ENCODE results near the gene SLC39A13. TPM values are rescaled to one million over a fixed set of nuclear protein-coding genes. Genes with fewer than 3 reads are reported as not detected.

Gene SLC39A13
- total RNA-seq, 1 donor from 2014 or later = 124 TPM

GRCh38 chr11:47403571-47403970 lies 4.8 kb upstream of the SLC39A13 start:
- TF ChIP-seq, protein P1, sequence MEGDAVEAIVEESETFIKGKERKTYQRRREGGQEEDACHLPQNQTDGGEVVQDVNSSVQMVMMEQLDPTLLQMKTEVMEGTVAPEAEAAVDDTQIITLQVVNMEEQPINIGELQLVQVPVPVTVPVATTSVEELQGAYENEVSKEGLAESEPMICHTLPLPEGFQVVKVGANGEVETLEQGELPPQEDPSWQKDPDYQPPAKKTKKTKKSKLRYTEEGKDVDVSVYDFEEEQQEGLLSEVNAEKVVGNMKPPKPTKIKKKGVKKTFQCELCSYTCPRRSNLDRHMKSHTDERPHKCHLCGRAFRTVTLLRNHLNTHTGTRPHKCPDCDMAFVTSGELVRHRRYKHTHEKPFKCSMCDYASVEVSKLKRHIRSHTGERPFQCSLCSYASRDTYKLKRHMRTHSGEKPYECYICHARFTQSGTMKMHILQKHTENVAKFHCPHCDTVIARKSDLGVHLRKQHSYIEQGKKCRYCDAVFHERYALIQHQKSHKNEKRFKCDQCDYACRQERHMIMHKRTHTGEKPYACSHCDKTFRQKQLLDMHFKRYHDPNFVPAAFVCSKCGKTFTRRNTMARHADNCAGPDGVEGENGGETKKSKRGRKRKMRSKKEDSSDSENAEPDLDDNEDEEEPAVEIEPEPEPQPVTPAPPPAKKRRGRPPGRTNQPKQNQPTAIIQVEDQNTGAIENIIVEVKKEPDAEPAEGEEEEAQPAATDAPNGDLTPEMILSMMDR (IDR thresholded peaks at IDR 0.05) = no peak
- Mint-ChIP-seq H3K27me3 (ENCODE audit: low read depth) (no peaks in the 10 kb centered on the region), H3K9me3 (ENCODE audit: low read depth) (no peaks in the 10 kb centered on the region)

DNA sequence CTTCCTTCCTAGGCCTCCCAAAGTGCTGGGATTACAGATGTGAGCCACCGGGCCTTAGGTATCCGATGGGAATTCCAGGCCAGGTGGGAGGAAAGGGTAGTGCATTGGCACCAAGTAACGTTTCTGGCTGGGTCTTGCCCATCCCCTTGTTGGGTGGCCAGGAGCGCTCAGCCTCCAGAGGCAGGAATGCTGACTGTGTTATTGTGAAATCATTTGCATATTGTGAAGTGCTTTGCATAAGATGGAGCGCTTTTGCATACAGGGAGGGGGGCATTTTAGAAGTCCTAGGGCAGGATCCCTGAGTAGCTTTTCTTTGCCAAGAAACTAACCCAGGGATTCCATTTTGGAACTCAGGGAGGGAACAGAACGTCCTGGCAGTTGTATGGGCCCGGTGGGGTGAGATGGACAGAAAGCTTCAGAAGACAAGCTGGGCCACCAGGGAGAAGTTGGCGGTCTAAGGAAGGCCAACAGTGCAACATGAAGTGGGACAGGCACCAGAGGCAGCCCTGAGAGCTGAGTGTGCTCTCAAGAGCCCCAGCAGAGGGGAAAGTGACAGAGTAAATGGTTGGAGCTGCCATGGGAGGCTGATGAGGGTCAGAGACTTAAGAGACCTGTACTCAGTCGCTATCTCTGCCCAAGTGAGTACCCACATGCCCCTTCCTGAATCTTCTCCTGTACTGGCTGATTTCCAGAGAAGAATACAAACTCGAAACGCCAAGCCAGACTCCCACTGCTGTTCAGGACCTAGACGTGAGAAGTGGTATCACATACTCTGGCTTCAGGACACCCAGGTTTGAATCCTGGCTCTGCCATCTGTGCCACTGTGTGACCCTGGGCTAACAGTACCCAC lies 1.3 kb upstream of the SLC39A13 start:
- DNase-seq (ENCODE audit: low spot score) = no peak
- Mint-ChIP-seq H3K4me3 (ENCODE audit: unreplicated experiment) (peak overlapping the region; percentile 85), H3K27me3 (ENCODE audit: low read depth) (no peaks in the 10 kb centered on the region), H3K27ac (ENCODE audit: unreplicated experiment) (peak overlapping the region; percentile 97), H3K4me1 (ENCODE audit: low read depth) (peaks cover 26% of the 10 kb centered on the region), H3K9me3 (ENCODE audit: low read depth) (no peaks in the 10 kb centered on the region), H3K36me3 (ENCODE audit: low read depth) (no peaks in the 10 kb centered on the region)
- TF ChIP-seq, protein P1 (IDR thresholded peaks at IDR 0.05) = no peak

More at GRCh38 chr11:47403571-47403970, 4.8 kb upstream of the SLC39A13 start:
- DNase-seq (ENCODE audit: low spot score) = no peak
- Mint-ChIP-seq H3K4me1 (ENCODE audit: low read depth) (peaks cover 20% of the 10 kb centered on the region), H3K36me3 (ENCODE audit: low read depth) (no peaks in the 10 kb centered on the region), H3K4me3 (ENCODE audit: unreplicated experiment) (no peak overlapping the region), H3K27ac (ENCODE audit: unreplicated experiment) (no peak overlapping the region)

DNA sequence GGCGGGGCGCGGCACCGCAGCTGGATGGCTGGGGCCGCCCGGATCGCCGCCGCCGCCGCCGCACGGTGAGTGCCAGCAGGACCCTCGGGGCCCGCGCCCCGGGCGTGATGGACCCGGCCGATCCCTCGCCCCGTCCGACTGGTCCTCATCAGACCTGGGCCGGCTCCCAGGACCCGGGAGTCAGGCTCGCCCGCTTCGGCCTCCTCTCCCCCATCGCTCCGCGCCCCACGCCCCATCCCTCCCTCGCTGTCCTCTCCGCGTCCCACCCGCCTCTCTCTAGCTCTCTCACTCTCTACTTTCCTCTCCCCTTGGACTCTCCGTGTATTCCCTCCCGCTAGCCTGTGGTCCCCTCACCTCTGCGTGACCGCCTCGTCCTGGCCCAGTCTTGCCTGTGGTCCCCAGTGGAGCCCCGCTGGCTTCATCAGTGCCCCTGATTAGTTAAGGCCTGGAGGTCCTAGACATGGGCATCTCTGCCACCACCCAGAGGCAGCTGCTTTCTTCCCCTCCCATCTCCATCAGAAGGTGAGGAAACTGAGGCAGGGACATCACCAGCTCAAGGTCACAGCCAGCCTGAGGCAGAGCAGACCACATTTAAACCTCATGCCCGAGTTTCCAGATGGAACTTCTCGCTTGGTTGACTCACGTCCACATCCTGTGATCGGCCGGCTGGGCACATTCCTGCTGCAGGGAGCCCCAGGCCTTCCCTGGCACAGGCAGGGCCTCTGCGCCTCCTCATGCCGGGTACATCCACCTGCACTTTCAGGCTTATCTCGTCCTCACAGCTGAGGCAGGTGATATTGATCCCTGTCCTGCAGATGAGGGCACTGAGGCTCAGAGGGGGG lies 429 bp downstream of the SLC39A13 start:
- peaks cover 4% of the 10 kb centered on the region for H3K36me3 Mint-ChIP-seq (ENCODE audit: low read depth)
- no peaks in the 10 kb centered on the region for H3K9me3 Mint-ChIP-seq (ENCODE audit: low read depth)
- H3K4me3 Mint-ChIP-seq (ENCODE audit: unreplicated experiment) = peak overlapping the region; percentile 98
- H3K27ac Mint-ChIP-seq (ENCODE audit: unreplicated experiment) = peak overlapping the region; percentile 99
- no peaks in the 10 kb centered on the region for H3K27me3 Mint-ChIP-seq (ENCODE audit: low read depth)
- DNase-seq (ENCODE audit: low spot score) = peak; percentile 93
- TF ChIP-seq, protein P1 (IDR thresholded peaks at IDR 0.05) = peak; percentile 15
- H3K4me1 Mint-ChIP-seq (ENCODE audit: low read depth) = peaks cover 33% of the 10 kb centered on the region

GRCh38 chr11:47409440-47410369 lies 1.3 kb downstream of the SLC39A13 start:
- DNase-seq (ENCODE audit: low spot score) = no peak

More at GRCh38 chr11:47409440-47410369, 1.3 kb downstream of the SLC39A13 start:
- Mint-ChIP-seq H3K27ac (ENCODE audit: unreplicated experiment) (peak overlapping the region; percentile 99), H3K36me3 (ENCODE audit: low read depth) (peaks cover 9% of the 10 kb centered on the region), H3K9me3 (ENCODE audit: low read depth) (no peaks in the 10 kb centered on the region), H3K4me1 (ENCODE audit: low read depth) (peaks cover 39% of the 10 kb centered on the region), H3K27me3 (ENCODE audit: low read depth) (no peaks in the 10 kb centered on the region), H3K4me3 (ENCODE audit: unreplicated experiment) (peak overlapping the region; percentile 98)
- TF ChIP-seq, protein P1 (IDR thresholded peaks at IDR 0.05) = no peak
